GM13976 (cell line): ENCODE measurements around the gene THADA.

Experiments used
- DNase-seq: peaks from one replicate; pipeline ENCODE4 v3.0.0; 2012; ENCODE audit warnings: low spot score
- CTCF ChIP-seq: IDR thresholded peaks from 2 replicates; pipeline ENCODE4 v1.5.1; 2012; ENCODE audit warnings: borderline replicate concordance, mild to moderate bottlenecking; ENCODE audit not compliant: insufficient read depth; ENCODE audit errors: extremely low read depth, missing control alignments, control extremely low read depth
- in situ Hi-C: fragments of 300-500 bp; cut with MboI; formaldehyde crosslinking; loops from one replicate; pipeline ENCODE4 v1.12.0; 2022; ENCODE audit warnings: low sequenced_read_pairs, mixed read lengths, inconsistent platforms; ENCODE audit not compliant: unreplicated experiment

Gene THADA

DNA sequence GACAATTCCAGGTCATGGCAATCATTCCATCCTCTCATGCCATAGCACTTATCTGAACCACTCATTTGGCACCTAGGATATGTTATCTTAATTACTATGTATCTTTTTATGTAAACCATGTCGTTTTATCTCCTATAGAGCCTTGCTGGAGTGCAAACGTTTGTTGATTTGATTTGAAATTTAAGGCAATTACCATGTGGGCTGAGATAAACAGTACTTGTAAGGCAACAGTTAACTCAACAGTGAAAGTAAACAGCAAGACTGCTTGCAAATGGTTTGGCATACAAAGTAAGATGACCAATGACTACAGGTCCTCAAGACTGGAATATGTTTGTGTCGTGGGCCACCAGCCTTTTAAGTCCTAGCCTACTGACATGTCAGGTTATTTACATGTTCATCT, 235.7 kb downstream of the THADA start:
- TF ChIP-seq CTCF = no peak
- no peak for DNase-seq
- in situ Hi-C loops = no loop called here

DNA sequence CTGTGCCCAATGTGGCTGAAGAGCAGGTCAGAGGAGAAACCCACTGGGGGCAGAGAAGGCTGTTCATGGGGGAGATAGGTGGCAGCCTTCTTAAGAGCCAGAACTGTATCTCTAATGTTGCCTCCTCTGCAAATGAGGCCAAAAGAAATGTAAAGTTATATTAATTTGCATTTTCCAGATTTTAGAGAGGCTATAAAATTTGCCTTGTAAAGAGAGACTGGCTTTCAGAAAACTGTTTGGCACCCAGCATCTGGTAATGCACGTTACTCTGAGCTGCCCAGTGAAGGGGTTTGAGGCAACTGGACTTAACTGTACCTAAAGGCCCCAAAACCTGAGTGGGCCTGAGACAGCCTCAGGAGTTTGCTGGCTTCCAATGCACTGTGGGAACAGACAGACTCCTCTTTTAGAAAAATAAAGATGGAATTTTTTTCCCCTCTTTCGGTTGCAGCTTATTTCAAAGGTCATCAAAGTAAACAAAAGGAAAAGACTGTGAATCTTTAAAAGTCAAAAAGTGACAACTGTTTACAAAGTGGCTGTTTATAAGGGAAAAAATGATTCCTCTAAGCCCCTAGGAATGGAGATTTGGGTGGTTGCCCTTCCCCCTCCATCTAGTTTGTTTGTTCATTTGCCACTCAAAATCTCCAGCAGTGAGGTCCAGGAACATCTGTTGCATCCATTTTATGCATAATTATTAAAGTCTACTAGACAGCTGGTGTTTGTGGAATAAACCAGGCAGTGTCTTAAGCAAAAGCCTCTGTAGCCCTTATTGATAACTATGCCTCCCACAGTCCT, 237.2 kb downstream of the THADA start:
- in situ Hi-C loops = no loop called here
- TF ChIP-seq CTCF = no peak
- no peak for DNase-seq

- in situ Hi-C loops = no loop called here
- no peak for TF ChIP-seq CTCF
- no peak for DNase-seq
These were observed 239.1 kb downstream of the THADA start for GRCh38 chr2:43356774-43357173.

- no peak for DNase-seq
- TF ChIP-seq CTCF = no peak
- in situ Hi-C loops = no loop called here
These were observed 240.4 kb downstream of the THADA start for GRCh38 chr2:43355399-43355798.

DNA sequence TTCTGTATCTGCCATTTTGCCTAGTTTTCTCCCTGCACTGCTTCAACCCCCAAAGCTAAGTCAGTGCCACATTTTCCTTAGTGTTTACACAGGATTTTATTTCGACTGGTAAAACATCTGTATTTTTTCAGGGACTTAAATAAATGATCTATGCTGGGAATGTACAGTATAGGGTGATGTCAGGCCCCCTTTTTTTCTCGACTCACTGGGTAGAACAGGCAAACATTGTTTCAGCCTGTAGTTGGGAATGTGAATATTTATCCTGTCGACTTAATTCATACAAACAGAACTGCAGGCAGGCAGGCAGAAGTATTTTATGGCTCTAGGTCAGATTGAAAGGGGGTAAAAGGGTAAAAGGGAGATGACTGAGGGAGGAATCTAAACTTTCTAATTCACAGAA, 245.9 kb downstream of the THADA start:
- DNase-seq = no peak
- in situ Hi-C loops = no loop called here
- no peak for TF ChIP-seq CTCF

DNA sequence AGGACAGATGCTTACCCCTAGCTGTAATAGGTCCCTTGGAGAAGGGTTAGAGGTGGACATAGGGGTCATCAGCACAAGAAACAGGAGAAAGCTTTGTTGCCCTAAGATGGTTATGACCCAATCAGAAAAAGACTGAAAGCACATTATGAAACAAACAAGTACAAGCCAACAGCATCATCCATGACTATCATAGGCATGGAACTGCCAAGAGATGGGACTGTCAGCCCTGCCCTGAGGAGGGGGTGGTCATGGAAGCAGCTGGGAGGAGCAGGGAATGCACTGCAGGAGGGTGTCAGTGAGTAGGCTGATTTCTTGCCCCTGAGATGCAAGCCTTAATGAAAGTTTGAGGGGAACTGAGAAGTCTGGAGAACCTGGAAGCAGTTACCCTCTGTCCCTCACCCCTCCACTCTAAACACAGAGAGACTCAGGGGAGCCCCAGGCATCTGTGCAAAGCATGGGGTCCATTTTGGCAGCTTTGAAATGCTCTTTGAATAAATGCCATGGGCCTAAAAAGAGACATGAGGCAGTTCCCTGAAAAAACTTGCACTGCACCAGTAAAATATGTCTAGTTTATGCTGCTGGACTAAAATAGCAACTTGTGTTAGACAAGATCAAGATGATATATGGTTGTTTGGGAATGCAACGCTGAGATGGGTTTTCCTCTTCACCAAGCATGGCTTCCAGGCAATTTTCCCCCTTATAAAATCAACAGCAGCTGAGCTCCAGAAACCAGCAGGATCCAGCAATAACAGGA, 246.8 kb downstream of the THADA start:
- in situ Hi-C loops = no loop called here
- DNase-seq = no peak
- no peak for TF ChIP-seq CTCF
